ENCODE measurements around the gene MTA2.

GRCh38 chr11:62645671-62645945 is 43.9 kb upstream of the MTA2 start:
- TF ChIP-seq, protein P1, sequence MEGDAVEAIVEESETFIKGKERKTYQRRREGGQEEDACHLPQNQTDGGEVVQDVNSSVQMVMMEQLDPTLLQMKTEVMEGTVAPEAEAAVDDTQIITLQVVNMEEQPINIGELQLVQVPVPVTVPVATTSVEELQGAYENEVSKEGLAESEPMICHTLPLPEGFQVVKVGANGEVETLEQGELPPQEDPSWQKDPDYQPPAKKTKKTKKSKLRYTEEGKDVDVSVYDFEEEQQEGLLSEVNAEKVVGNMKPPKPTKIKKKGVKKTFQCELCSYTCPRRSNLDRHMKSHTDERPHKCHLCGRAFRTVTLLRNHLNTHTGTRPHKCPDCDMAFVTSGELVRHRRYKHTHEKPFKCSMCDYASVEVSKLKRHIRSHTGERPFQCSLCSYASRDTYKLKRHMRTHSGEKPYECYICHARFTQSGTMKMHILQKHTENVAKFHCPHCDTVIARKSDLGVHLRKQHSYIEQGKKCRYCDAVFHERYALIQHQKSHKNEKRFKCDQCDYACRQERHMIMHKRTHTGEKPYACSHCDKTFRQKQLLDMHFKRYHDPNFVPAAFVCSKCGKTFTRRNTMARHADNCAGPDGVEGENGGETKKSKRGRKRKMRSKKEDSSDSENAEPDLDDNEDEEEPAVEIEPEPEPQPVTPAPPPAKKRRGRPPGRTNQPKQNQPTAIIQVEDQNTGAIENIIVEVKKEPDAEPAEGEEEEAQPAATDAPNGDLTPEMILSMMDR (IDR thresholded peaks at IDR 0.05), result no peak
- TF ChIP-seq POLR2A (IDR thresholded peaks at IDR 0.05), result no peak
